Transverse colon (tissue), 4 donors: Measurements from ENCODE around the gene COBLL1.

Source experiments
- EP300 ChIP-seq: sonication (generic); formaldehyde crosslinking; IDR thresholded peaks from one replicate; pipeline ENCODE4 v1.6.1; 2017; ENCODE audit warnings: antibody characterized with exemption, low read depth
- POLR2A ChIP-seq: fragments of 450-650 bp; IDR thresholded peaks from one replicate; pipeline ENCODE4 v1.6.1; 2016; ENCODE audit warnings: antibody characterized with exemption, mild to moderate bottlenecking, moderate library complexity
- POLR2AphosphoS5 ChIP-seq, 3 donors: sonication (generic); formaldehyde crosslinking; IDR thresholded peaks; one replicate each; pipeline ENCODE4 v1.6.1; 2016; ENCODE audit warnings: antibody characterized with exemption in 3 of 3
- TF ChIP-seq, protein P1 (sequence below), 5 experiments: fragments of 200-600 bp in 3 of 5; fragments of 450-650 bp in 2 of 5; sonication (generic) in 3 of 5; IDR thresholded peaks; 1 replicate in 2 of 5; 2 replicates in 3 of 5; pipeline ENCODE4 v1.5.1; 2016 to 2017; ENCODE audit warnings: antibody characterized with exemption in 5 of 5, inconsistent platforms in 3 of 5, mild to moderate bottlenecking in 2 of 5, moderate library complexity in 1 of 5

DNA sequence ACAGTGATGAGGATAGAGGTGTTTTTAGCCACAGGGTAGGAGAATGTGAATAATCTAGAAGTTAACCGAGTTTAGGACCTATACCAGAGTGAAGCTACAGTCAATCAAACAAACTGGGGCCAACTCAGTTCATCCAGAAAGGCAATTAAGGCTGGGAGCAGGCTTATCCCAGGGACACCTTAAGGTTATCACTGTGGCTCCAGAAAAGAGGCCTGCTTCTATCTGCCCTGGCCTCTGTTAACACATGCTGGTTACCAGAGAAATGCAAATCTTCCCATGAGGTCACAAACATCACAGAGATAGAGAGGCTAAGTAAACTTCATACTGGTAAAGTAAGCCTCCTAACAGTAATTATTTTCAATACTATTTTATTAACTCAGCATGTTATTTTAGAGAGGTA lies 127.2 kb downstream of the COBLL1 start:
- TF ChIP-seq POLR2A (no peak), EP300 (no peak), POLR2AphosphoS5 (IDR thresholded peaks at IDR 0.05) (no peak)
- TF ChIP-seq, protein P1, sequence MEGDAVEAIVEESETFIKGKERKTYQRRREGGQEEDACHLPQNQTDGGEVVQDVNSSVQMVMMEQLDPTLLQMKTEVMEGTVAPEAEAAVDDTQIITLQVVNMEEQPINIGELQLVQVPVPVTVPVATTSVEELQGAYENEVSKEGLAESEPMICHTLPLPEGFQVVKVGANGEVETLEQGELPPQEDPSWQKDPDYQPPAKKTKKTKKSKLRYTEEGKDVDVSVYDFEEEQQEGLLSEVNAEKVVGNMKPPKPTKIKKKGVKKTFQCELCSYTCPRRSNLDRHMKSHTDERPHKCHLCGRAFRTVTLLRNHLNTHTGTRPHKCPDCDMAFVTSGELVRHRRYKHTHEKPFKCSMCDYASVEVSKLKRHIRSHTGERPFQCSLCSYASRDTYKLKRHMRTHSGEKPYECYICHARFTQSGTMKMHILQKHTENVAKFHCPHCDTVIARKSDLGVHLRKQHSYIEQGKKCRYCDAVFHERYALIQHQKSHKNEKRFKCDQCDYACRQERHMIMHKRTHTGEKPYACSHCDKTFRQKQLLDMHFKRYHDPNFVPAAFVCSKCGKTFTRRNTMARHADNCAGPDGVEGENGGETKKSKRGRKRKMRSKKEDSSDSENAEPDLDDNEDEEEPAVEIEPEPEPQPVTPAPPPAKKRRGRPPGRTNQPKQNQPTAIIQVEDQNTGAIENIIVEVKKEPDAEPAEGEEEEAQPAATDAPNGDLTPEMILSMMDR (IDR thresholded peaks at IDR 0.05) = no peak
